Measurements from ENCODE around the gene RASA1. TPM values are rescaled to one million over a fixed set of nuclear protein-coding genes. Genes with fewer than 3 reads are reported as not detected.

The RASA1 gene
- total and polyA plus RNA-seq, 4 donors: 8.3 to 54.0 (median 20.6) TPM

DNA sequence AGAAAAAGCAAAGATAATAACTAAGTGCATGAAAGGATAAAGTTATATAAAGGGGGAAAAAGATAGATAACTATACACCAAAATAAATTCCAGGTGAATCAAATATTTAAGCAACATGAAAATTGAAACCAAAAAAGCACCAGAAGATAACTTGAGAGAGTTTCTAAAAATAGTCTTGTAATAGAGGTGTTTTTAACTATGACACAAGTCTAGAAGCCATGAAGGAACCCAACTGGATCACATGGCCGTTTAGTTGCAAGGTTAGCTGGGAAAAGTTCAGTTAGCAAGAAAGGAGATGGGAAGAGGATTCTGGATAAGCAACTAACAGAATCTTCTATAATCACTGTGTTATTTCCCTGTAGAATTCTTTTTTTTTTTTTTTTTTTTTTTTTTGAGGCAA, 9.2 kb upstream of the RASA1 start:
- H3K4me3 ChIP-seq: no peak overlapping the region
- H3K27ac ChIP-seq (ENCODE audit: low read depth in 1 of 2, low read length in 1 of 2): no peak overlapping the region
- no peak overlapping the region for H3K9ac ChIP-seq (ENCODE audit: insufficient read depth in 1 of 2, low read length in 2 of 2)
- 93 to 95% methylated on average over 1 of the region's 1 CpG for WGBS, 2 donors
- no peak for ATAC-seq (ENCODE audit: insufficient read depth, low FRiP score)
- no peaks in the 10 kb centered on the region for H3K4me1 ChIP-seq (ENCODE audit: control insufficient read depth in 5 of 5, insufficient read depth in 5 of 5, low read length in 5 of 5)
- H3K27me3 ChIP-seq (ENCODE audit: control insufficient read depth in 3 of 3, insufficient read depth in 3 of 3, low read length in 2 of 3): no peaks in the 10 kb centered on the region
- no peaks in the 10 kb centered on the region for H3K9me3 ChIP-seq (ENCODE audit: control insufficient read depth in 4 of 4, insufficient read depth in 3 of 4, low read length in 3 of 4)
- no peak for DNase-seq
- no peaks in the 10 kb centered on the region for H3K36me3 ChIP-seq (ENCODE audit: control insufficient read depth in 4 of 4, insufficient read depth in 4 of 4, low read length in 4 of 4)
- TF ChIP-seq, protein P1, sequence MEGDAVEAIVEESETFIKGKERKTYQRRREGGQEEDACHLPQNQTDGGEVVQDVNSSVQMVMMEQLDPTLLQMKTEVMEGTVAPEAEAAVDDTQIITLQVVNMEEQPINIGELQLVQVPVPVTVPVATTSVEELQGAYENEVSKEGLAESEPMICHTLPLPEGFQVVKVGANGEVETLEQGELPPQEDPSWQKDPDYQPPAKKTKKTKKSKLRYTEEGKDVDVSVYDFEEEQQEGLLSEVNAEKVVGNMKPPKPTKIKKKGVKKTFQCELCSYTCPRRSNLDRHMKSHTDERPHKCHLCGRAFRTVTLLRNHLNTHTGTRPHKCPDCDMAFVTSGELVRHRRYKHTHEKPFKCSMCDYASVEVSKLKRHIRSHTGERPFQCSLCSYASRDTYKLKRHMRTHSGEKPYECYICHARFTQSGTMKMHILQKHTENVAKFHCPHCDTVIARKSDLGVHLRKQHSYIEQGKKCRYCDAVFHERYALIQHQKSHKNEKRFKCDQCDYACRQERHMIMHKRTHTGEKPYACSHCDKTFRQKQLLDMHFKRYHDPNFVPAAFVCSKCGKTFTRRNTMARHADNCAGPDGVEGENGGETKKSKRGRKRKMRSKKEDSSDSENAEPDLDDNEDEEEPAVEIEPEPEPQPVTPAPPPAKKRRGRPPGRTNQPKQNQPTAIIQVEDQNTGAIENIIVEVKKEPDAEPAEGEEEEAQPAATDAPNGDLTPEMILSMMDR (IDR thresholded peaks at IDR 0.05; ENCODE audit: control extremely low read depth, extremely low read depth): no peak

DNA sequence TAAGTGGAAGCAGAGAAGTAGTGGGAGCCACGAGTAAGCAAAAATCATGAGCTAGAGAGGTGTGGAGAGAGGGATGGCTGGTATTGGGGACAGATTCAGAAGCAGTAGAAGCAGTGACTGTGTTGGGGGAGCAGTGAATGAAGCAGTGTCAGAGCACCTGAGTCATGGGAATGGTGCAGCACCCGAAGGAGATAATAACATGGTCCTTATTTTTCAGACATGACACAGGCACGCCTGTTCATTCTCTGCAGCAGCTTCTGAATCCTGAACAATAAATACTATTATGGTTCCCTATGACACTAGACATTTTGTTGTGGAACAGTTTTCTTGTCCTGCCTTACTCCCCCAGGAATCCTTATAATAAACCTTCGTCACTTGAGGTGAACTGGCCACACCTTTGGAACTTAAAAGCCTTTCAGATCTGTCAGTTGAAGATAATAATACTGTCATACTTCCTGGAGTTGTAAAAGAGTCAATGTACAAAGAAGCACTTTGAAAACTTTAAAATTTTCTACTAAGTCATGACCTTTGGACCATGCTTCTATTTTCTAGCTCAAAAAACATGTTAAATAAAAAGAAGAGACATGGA, 7.0 kb upstream of the RASA1 start:
- no peaks in the 10 kb centered on the region for H3K4me1 ChIP-seq (ENCODE audit: control insufficient read depth in 5 of 5, insufficient read depth in 5 of 5, low read length in 5 of 5)
- WGBS, 2 donors: 81 to 84% methylated on average over 4 of the region's 4 CpGs
- H3K9ac ChIP-seq (ENCODE audit: insufficient read depth in 1 of 2, low read length in 2 of 2): no peak overlapping the region
- no peak for DNase-seq
- no peak overlapping the region for H3K4me3 ChIP-seq
- no peak overlapping the region for H3K27ac ChIP-seq (ENCODE audit: low read depth in 1 of 2, low read length in 1 of 2)
- peaks cover 0 to 6% (median 0%) of the 10 kb centered on the region in 3 donors for H3K27me3 ChIP-seq (ENCODE audit: control insufficient read depth in 3 of 3, insufficient read depth in 3 of 3, low read length in 2 of 3)
- H3K9me3 ChIP-seq (ENCODE audit: control insufficient read depth in 4 of 4, insufficient read depth in 3 of 4, low read length in 3 of 4): no peaks in the 10 kb centered on the region
- TF ChIP-seq, protein P1 (IDR thresholded peaks at IDR 0.05; ENCODE audit: control extremely low read depth, extremely low read depth): no peak
- H3K36me3 ChIP-seq (ENCODE audit: control insufficient read depth in 4 of 4, insufficient read depth in 4 of 4, low read length in 4 of 4): no peaks in the 10 kb centered on the region
- no peak for ATAC-seq (ENCODE audit: insufficient read depth, low FRiP score)

DNA sequence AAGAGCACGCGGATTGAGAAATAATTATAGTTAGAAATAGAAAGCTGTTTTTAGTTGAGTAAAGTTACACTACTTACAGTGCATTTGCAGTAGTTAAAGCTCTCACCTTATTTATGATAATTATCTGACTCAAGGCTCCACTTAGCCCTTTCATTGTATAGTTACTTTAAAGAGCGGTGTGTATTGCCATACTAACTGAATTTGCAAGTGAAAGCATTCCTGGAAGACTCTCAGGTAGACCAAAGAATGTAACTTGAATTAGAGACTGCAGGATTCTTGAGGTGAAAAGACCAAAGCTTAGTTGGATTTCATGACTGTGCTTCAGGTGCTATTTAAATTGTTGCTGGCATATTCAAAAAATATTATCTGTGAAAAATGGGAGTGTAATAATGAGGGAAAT, 4.2 kb upstream of the RASA1 start:
- Histone ChIP-seq H3K4me3 (no peak overlapping the region), H3K9ac (ENCODE audit: insufficient read depth in 1 of 2, low read length in 2 of 2) (no peak overlapping the region), H3K27ac (ENCODE audit: low read depth in 1 of 2, low read length in 1 of 2) (no peak overlapping the region), H3K27me3 (ENCODE audit: control insufficient read depth in 3 of 3, insufficient read depth in 3 of 3, low read length in 2 of 3) (peaks cover 0 to 6% (median 0%) of the 10 kb centered on the region in 3 donors), H3K4me1 (ENCODE audit: control insufficient read depth in 5 of 5, insufficient read depth in 5 of 5, low read length in 5 of 5) (peaks cover 0 to 9% (median 3%) of the 10 kb centered on the region in 5 donors), H3K36me3 (ENCODE audit: control insufficient read depth in 4 of 4, insufficient read depth in 4 of 4, low read length in 4 of 4) (no peaks in the 10 kb centered on the region), H3K9me3 (ENCODE audit: control insufficient read depth in 4 of 4, insufficient read depth in 3 of 4, low read length in 3 of 4) (no peaks in the 10 kb centered on the region)
- TF ChIP-seq, protein P1 (IDR thresholded peaks at IDR 0.05; ENCODE audit: control extremely low read depth, extremely low read depth): no peak
- DNase-seq (no peak), ATAC-seq (ENCODE audit: insufficient read depth, low FRiP score) (no peak)
- 50 to 60% methylated on average over 3 of the region's 3 CpGs for WGBS, 2 donors

Data from lung (tissue), 12 donors.